Amniotic stem cell (primary cell): ENCODE results near the gene CNOT2.

ENCODE experiments used
- DNase-seq: peaks from one replicate; lab custom pipeline; 2025; lab: John Stamatoyannopoulos, UW

CNOT2 gene

DNA sequence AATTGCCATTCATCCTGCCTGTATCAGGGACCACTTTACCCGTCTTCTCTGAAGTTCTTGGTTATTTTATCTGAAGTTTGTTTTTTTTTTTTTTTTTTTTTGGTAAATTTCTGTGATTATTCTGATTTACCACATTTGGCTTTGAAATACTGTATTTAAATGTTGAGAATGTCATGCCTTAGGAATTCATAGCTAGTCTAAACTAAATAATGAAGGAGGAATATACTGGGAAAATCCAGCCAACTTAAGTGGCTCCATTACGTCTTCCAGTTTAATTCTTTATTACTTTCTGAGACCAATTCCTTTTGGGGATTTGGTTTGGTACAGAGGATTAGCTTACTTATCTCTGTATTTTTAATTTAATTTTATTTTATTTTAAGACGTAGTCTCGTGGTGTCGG is 62.6 kb downstream of the CNOT2 start:
- DNase-seq: no peak

GRCh38 chr12:70306676-70307075 is 63.4 kb downstream of the CNOT2 start:
- DNase-seq: no peak

- DNase-seq: no peak
Observed at GRCh38 chr12:70307868-70308267, 64.6 kb downstream of the CNOT2 start.

DNA sequence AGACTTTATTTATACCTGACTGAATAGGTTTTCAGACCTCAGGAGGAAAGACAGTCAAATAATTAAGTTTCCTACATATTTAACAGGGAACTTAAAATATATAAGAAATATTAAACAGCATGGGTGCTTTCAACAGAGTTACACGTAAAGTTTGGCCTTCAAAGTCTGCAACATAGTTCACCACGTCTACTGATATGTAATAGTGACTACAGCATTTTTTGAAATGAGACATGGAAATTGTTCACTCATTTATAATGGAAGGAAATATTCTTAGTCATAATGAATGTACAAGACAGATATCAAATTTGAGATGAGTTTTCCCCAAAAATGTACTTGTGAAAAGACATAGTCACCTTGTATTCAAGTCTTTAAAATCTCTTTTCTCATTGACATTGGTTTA is 66.1 kb downstream of the CNOT2 start:
- no peak for DNase-seq

GRCh38 chr12:70314145-70314544 is 70.9 kb downstream of the CNOT2 start:
- DNase-seq: no peak

DNA sequence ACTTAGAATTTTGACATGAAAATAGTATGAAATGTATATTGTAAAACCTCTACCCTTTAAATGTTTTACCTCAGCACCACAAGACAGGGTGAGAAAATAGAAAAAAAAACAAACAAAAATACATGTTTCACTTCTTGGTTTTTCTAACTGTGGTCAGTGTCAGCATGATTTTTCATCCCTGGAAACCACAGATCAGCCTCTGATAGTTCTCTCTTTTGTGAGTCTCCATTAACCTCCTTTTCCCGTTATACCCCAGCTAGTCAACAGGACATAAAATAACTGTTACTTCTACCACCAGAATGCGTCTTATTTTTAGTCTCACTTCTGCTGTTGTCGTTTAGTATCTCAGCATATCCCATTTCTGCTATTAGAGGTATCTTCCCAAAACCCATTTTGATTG is 74.5 kb downstream of the CNOT2 start:
- DNase-seq: no peak

DNA sequence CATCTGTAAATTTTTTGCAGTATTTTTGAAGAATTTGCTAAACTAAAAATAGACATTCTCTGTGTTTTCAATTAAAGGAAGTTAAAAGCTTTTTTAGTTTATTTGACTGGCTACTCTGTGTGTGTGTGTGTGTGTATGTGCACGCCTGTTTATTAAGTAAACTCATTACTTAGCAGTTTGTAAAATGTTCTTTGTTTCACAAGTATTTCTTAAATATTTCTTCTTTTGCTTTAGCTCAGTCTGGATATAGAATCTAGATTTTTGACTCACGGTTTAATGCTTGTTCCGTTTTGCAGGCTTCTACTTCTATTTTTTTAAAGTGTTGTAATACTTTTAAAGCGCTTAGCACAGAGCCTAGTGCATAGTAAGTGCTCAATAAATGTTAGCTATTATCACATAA is 76.4 kb downstream of the CNOT2 start:
- DNase-seq: no peak

DNA sequence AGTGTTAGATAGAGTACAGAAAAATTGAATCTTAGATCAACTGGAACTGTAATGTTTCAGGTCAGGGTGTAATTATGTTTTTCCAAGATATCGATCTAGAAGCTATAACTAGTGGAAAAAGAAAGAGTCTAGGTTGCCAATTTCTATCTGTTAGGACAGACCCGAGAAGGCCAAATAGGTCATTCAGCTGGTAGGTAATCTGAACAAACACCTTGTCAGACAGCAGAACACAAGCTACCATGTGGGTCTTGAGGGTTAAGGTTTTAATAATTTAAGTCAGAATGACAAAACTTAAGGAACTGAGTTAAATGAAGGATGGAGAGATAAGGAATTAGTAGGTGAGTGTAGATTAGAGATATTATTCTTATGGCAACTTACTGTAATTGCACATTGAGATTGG is 78.0 kb downstream of the CNOT2 start:
- no peak for DNase-seq

DNA sequence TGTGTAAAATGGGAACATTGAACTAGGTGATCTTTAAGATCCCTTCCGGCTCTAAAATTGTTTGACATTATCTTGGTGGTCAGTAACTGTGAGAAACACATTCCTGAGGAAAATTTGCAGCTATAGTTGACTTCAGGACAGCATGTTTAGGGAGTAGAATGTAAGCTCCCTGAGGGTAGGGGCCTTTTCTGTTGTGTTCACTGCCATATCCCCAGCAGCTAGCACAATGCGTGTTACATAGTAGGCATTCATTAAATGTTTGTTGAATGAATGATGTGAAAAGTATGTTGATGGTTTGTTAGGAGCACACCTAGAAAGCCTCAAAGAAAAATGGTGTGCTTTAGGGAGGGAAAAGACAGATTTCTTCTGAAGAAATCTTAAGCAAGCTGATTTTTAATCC is 84.3 kb downstream of the CNOT2 start:
- no peak for DNase-seq

DNA sequence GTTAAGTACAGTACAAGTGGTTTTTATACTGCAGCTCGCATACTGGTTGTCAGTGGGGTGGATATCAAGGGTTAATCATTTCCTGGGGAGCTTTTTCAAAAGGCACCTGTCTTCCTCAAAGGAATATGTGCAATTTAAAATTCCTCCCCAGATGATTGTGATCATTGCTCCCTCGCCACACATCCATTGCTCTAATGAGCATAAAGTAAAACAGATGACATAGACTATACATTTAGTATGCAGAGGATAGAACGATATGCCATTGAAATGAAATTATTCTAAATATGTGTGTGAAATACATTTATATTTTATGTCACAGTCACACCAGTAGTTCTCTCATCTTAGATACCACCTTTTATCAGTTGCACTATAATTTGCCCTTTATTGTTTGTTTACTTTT is 86.5 kb downstream of the CNOT2 start:
- no peak for DNase-seq

DNA sequence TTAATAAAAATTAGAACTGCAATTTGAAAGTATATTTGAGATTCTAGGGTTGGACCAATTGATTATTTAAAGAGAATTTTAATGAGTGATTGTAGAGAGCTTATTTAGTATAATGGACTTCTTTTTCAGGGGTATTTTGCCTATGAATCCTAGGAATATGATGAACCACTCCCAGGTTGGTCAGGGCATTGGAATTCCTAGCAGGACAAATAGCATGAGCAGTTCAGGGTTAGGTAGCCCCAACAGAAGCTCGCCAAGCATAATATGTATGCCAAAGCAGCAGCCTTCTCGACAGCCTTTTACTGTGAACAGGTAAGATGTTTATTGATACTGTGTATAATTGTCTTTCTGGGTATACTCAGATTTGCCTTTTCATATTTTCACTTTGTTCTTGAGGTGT is 86.9 kb downstream of the CNOT2 start:
- DNase-seq: no peak

DNA sequence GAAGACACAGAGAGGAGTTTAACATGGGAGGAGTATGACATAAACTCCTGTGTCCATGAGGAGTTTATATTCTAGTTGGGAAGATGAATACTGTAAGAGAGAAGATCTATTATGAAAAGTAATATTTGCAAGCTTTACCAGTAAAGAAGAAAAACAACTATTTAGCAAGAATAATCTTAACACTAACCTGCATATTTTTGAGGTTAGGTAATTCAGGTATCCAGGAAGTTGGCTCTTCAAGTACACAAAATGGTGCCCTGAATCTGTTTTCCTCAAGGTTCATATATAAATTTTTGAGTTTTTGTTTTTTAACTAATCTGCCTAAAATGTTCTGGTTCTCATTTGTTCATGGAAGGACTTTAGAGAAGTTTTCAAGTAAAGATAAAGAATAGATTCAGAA is 89.0 kb downstream of the CNOT2 start:
- no peak for DNase-seq

- no peak for DNase-seq
Observed at GRCh38 chr12:70334742-70335141, 91.5 kb downstream of the CNOT2 start.

DNA sequence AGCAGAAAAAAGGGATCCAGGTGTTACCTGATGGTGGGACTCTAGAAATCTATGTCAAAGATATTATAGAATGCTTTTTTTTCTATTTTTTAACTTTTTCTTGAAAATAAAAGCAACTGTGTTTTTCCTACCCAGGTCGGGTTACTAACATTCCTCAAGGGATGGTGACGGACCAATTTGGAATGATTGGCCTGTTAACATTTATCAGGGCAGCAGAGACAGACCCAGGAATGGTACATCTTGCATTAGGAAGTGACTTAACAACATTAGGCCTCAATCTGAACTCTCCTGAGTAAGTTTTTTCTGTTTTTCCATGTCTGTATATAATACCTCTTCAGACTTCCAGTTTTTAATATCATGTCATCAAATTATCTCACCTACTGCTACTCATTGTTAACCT is 95.3 kb downstream of the CNOT2 start:
- DNase-seq: no peak

- no peak for DNase-seq
Observed at GRCh38 chr12:70351076-70351475, 107.8 kb downstream of the CNOT2 start.

- no peak for DNase-seq
Observed at GRCh38 chr12:70353780-70354660, 110.8 kb downstream of the CNOT2 start.

GRCh38 chr12:70354787-70355186 is 111.6 kb downstream of the CNOT2 start:
- DNase-seq: no peak

DNA sequence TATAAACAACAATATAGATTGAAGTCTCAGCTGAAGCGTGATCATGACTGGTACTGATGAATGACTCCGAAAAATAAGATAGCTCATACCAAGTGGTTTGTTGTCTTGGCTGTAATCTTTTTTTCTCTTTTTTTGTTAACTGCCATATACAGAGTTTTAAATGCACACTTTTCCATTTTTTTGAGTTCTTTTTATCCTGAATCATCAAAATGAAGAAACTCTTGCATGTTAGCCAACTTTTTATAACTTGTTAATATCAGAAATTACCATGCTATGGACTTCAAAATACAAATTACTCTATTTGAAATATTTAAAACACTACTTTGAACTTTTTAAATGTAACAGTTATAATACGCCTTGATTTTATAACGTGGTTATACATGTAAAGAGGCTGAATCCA is 112.7 kb downstream of the CNOT2 start:
- no peak for DNase-seq

- no peak for DNase-seq
Observed at GRCh38 chr12:70359458-70360197, 116.4 kb downstream of the CNOT2 start.

GRCh38 chr12:70360218-70360617 is 117.0 kb downstream of the CNOT2 start:
- DNase-seq: no peak

- DNase-seq: no peak
Observed at GRCh38 chr12:70364695-70365397, 121.6 kb downstream of the CNOT2 start.

GRCh38 chr12:70365398-70365647 is 122.1 kb downstream of the CNOT2 start:
- no peak for DNase-seq
